Naive B cell (primary cell): ENCODE results near the gene DENND2C. TPM values are rescaled to one million over a fixed set of nuclear protein-coding genes. Genes with fewer than 3 reads are reported as not detected.
A peak's percentile ranks its signal among the peaks of the same experiment; 100 is the strongest.

Experiments
- ATAC-seq, 2 donors: fragments of 150-1000 bp; cut with Tn5 transposase; 2 replicates each; pipeline ENCODE4 v1.10.0; 2021; ENCODE audit warnings: low read depth in 2 of 2, mild to moderate bottlenecking in 2 of 2, moderate library complexity in 2 of 2
- DNase-seq: peaks from one replicate; pipeline ENCODE4 v3.0.0; 2022
- H3K27ac Mint-ChIP-seq, 6 donors: one replicate each; pipeline ENCODE4 v1.8.0; 2020 to 2022; ENCODE audit warnings: mild to moderate bottlenecking in 6 of 6, mixed read lengths in 6 of 6, moderate library complexity in 5 of 6, inconsistent platforms in 2 of 6
- H3K27me3 Mint-ChIP-seq, 3 donors: one replicate each; pipeline ENCODE4 v1.8.0; 2021 to 2022; ENCODE audit warnings: mixed read lengths in 3 of 3, mild to moderate bottlenecking in 1 of 3
- H3K36me3 Mint-ChIP-seq, 2 donors: one replicate each; pipeline ENCODE4 v1.8.0; 2020 to 2022; ENCODE audit warnings: mixed read lengths in 2 of 2, inconsistent platforms in 1 of 2, mild to moderate bottlenecking in 1 of 2
- H3K4me1 Mint-ChIP-seq, 3 donors: one replicate each; pipeline ENCODE4 v1.8.0; 2020 to 2022; ENCODE audit warnings: mixed read lengths in 3 of 3, inconsistent platforms in 1 of 3, mild to moderate bottlenecking in 1 of 3, moderate library complexity in 1 of 3
- H3K4me3 Mint-ChIP-seq, 8 donors: one replicate each; pipeline ENCODE4 v1.8.0; 2020 to 2022; ENCODE audit warnings: mild to moderate bottlenecking in 8 of 8, mixed read lengths in 8 of 8, moderate library complexity in 8 of 8, inconsistent platforms in 2 of 8
- H3K9me3 Mint-ChIP-seq, 7 donors: one replicate each; pipeline ENCODE4 v1.8.0; 2020 to 2022; ENCODE audit warnings: mixed read lengths in 7 of 7, mild to moderate bottlenecking in 5 of 7, inconsistent platforms in 2 of 7, moderate library complexity in 1 of 7
- polyA plus RNA-seq, 6 donors: library from polyadenylated mRNA; unstranded; fragments of 300-500 nt; fragmentation: Illumina TruSeq; gene quantifications; one replicate each; pipeline ENCODE4 v1.2.3, GENCODE V29; 2021; ENCODE audit warnings: low read depth in 6 of 6

Gene DENND2C
- polyA plus RNA-seq, 6 donors from 2014 or later, result 0.13 to 1.8 (median 0.57) TPM; not detected in 1

- ATAC-seq, result no peak
- Mint-ChIP-seq H3K27me3 (peaks cover 0 to 17% (median 9%) of the 10 kb centered on the region in 3 donors), H3K36me3 (no peaks in the 10 kb centered on the region), H3K4me1 (no peaks in the 10 kb centered on the region), H3K4me3 (no peak overlapping the region), H3K9me3 (no peaks in the 10 kb centered on the region), H3K27ac (no peak overlapping the region)
- no peak for DNase-seq
These were observed 30.3 kb upstream of the DENND2C start for GRCh38 chr1:114700036-114700600.

GRCh38 chr1:114696810-114697209, 27.0 kb upstream of the DENND2C start:
- Mint-ChIP-seq H3K27me3 (peaks cover 0 to 20% (median 9%) of the 10 kb centered on the region in 3 donors), H3K4me3 (no peak overlapping the region), H3K4me1 (no peaks in the 10 kb centered on the region), H3K36me3 (no peaks in the 10 kb centered on the region), H3K9me3 (no peaks in the 10 kb centered on the region), H3K27ac (peak overlapping the region in 1 of 6 donors; percentile 29)
- DNase-seq (no peak), ATAC-seq (no peak)

DNA sequence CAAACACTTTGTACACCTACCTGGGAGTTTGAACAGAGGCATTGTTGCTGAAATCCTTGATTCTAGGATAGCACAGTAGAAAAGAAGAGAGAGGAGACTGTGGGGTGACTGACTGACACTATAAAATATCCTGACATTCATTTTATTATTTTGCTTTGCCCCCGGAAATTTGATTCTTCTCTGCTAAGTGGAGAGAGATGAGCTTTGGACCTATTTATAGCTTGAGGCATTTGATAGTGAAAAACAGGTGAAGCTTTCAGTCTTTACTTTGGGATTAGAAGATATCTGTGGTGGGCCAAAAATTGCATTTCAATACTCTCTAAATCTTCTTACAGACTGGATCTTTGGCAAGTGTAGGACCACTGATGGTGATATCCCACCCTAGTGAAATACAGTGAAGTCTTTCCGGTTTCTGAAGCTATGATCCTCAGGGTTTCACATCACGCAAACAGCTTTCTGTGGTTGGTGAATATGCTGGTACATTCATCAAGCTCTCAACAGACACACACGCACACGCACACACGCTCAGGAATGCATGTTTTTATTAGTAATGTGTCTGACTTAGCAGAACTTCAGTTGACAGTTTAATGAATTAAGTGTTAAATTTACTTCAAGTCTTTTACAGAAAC, 25.7 kb upstream of the DENND2C start, which contains the start of gene AMPD1:
Gene AMPD1 (minus strand): TSS at position 117 of the 629 bp plus-strand sequence. CDS start 75 bp downstream, at position 42.
- no peaks in the 10 kb centered on the region for H3K4me1 Mint-ChIP-seq
- H3K9me3 Mint-ChIP-seq, result no peaks in the 10 kb centered on the region
- ATAC-seq (no peak), DNase-seq (no peak)
- H3K4me3 Mint-ChIP-seq, result no peak within 1 kb of the TSS
- no peak within 1 kb of the TSS for H3K27ac Mint-ChIP-seq
- peaks cover 3 to 25% (median 9%) of the 10 kb centered on the region in 3 donors for H3K27me3 Mint-ChIP-seq
- no peaks in the 10 kb centered on the region for H3K36me3 Mint-ChIP-seq

DNA sequence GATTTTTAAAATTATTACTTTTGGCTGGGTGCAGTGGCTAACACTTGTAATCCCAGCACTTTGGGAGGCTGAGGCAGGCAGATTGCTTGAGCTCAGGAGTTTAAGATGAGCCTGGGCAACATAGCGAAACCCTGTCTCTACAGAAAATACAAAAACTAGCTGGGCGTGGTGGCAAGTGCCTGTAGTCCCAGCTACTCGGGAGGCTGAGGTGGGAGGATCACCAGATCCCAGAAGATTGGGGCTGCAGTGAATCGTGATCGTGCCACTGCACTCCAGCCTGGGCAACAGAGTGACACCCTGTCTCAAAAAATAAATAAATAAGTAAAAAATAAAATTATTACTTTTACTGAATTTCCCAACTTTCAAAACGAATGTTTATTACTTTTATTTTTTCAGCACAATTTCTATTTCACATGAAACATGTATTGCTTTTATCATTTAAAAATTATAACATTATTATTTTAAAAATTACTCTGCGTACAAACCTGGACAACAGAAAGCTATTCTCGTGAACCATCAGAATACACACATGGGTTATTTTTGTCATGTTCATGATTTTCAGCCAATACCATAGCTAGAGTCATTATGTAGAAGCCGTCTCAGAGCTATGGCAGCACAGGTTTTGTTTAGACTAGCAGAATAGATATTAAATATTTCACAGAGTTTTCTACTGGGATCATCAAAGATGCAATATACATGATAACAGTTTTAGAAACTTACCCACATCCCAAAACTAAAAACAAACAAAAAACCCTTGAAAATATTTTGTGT, 24.9 kb upstream of the DENND2C start:
- ATAC-seq, result no peak
- H3K4me3 Mint-ChIP-seq, result no peak overlapping the region
- no peak overlapping the region for H3K27ac Mint-ChIP-seq
- H3K9me3 Mint-ChIP-seq, result no peaks in the 10 kb centered on the region
- no peaks in the 10 kb centered on the region for H3K36me3 Mint-ChIP-seq
- peaks cover 10 to 33% (median 11%) of the 10 kb centered on the region in 3 donors for H3K27me3 Mint-ChIP-seq
- no peak for DNase-seq
- no peaks in the 10 kb centered on the region for H3K4me1 Mint-ChIP-seq

DNA sequence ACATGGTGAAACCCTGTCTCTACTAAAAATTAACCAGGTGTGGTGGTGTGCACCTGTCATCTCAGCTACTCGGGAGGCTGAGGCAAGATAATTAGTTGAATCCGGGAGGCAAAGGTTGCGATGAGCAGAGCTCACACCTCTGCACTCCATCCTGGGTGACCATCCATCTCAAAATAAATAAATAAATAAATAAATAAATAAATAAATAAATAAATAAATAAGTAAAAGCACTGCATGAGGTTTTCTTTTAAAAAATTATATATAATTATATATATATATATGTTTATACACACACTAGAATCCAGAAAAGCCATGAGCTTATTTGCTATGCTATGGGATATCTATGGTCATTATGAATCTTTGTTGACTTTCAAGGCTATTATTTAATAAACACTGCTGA, 23.1 kb upstream of the DENND2C start:
- ATAC-seq (no peak), DNase-seq (no peak)
- H3K36me3 Mint-ChIP-seq, result no peaks in the 10 kb centered on the region
- no peak overlapping the region for H3K4me3 Mint-ChIP-seq
- peaks cover 27 to 42% (median 27%) of the 10 kb centered on the region in 3 donors for H3K27me3 Mint-ChIP-seq
- no peaks in the 10 kb centered on the region for H3K4me1 Mint-ChIP-seq
- no peaks in the 10 kb centered on the region for H3K9me3 Mint-ChIP-seq
- H3K27ac Mint-ChIP-seq, result no peak overlapping the region

DNA sequence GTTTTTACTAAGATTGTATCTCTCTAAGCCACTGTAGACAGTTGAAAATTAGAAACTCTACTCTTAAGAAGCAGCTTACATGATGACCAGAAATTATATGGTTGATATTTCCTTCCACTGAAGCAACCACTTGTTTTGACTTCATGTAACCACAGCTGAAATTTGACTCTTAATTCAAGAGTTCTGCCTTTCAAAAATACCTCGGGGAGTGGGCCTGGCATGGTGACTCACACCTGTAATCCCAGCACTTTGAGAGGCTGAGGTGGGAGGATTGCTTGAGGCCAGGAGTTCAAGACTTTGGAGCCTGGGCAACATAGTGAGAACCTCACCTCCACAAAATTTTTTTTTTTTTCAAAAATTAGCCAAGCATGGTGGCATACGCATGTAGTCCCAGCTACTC, 21.2 kb upstream of the DENND2C start:
- H3K9me3 Mint-ChIP-seq, result no peaks in the 10 kb centered on the region
- no peaks in the 10 kb centered on the region for H3K36me3 Mint-ChIP-seq
- peak overlapping the region in 1 of 6 donors; percentile 61 for H3K27ac Mint-ChIP-seq
- H3K27me3 Mint-ChIP-seq, result peaks cover 35 to 49% (median 43%) of the 10 kb centered on the region in 3 donors
- ATAC-seq (no peak), DNase-seq (no peak)
- H3K4me1 Mint-ChIP-seq, result no peaks in the 10 kb centered on the region
- no peak overlapping the region for H3K4me3 Mint-ChIP-seq

GRCh38 chr1:114690148-114690547, 20.3 kb upstream of the DENND2C start:
- H3K27ac Mint-ChIP-seq, result no peak overlapping the region
- ATAC-seq (no peak), DNase-seq (no peak)
- H3K36me3 Mint-ChIP-seq, result no peaks in the 10 kb centered on the region
- no peak overlapping the region for H3K4me3 Mint-ChIP-seq
- H3K9me3 Mint-ChIP-seq, result no peaks in the 10 kb centered on the region
- no peaks in the 10 kb centered on the region for H3K4me1 Mint-ChIP-seq
- H3K27me3 Mint-ChIP-seq, result peaks cover 42 to 52% (median 47%) of the 10 kb centered on the region in 3 donors

- peaks cover 47 to 60% (median 59%) of the 10 kb centered on the region in 3 donors for H3K27me3 Mint-ChIP-seq
- no peak for ATAC-seq
These were observed 18.7 kb upstream of the DENND2C start for GRCh38 chr1:114688526-114688925.

GRCh38 chr1:114685851-114686250, 16.0 kb upstream of the DENND2C start:
- Mint-ChIP-seq H3K27ac (no peak overlapping the region), H3K9me3 (no peaks in the 10 kb centered on the region), H3K4me3 (no peak overlapping the region), H3K27me3 (peaks cover 57 to 76% (median 59%) of the 10 kb centered on the region in 3 donors), H3K36me3 (no peaks in the 10 kb centered on the region), H3K4me1 (no peaks in the 10 kb centered on the region)
- ATAC-seq (no peak), DNase-seq (no peak)

More at GRCh38 chr1:114688526-114688925, 18.7 kb upstream of the DENND2C start:
- H3K27ac Mint-ChIP-seq, result no peak overlapping the region
- H3K36me3 Mint-ChIP-seq, result no peaks in the 10 kb centered on the region
- no peaks in the 10 kb centered on the region for H3K9me3 Mint-ChIP-seq
- no peaks in the 10 kb centered on the region for H3K4me1 Mint-ChIP-seq
- no peak for DNase-seq
- H3K4me3 Mint-ChIP-seq, result no peak overlapping the region

GRCh38 chr1:114677691-114678090, 7.8 kb upstream of the DENND2C start:
- H3K4me1 Mint-ChIP-seq, result no peaks in the 10 kb centered on the region
- no peaks in the 10 kb centered on the region for H3K36me3 Mint-ChIP-seq
- no peaks in the 10 kb centered on the region for H3K9me3 Mint-ChIP-seq
- H3K27me3 Mint-ChIP-seq, result peaks cover 31 to 47% (median 46%) of the 10 kb centered on the region in 3 donors
- ATAC-seq, result no peak
- no peak for DNase-seq
- no peak overlapping the region for H3K27ac Mint-ChIP-seq
- H3K4me3 Mint-ChIP-seq, result no peak overlapping the region

- H3K4me3 Mint-ChIP-seq, result no peak overlapping the region
- peaks cover 36 to 40% (median 40%) of the 10 kb centered on the region in 3 donors for H3K27me3 Mint-ChIP-seq
- ATAC-seq, result no peak
- H3K36me3 Mint-ChIP-seq, result no peaks in the 10 kb centered on the region
- H3K9me3 Mint-ChIP-seq, result no peaks in the 10 kb centered on the region
- no peak for DNase-seq
- no peak overlapping the region for H3K27ac Mint-ChIP-seq
- H3K4me1 Mint-ChIP-seq, result no peaks in the 10 kb centered on the region
These were observed 6.3 kb upstream of the DENND2C start for GRCh38 chr1:114676115-114676514.

- H3K4me1 Mint-ChIP-seq, result peaks cover 0 to 10% (median 9%) of the 10 kb centered on the region in 3 donors
- no peak overlapping the region for H3K4me3 Mint-ChIP-seq
- DNase-seq (no peak), ATAC-seq (no peak)
- H3K27ac Mint-ChIP-seq, result no peak overlapping the region
- peaks cover 0 to 2% of the 10 kb centered on the region in 2 donors for H3K36me3 Mint-ChIP-seq
- no peaks in the 10 kb centered on the region for H3K9me3 Mint-ChIP-seq
- H3K27me3 Mint-ChIP-seq, result peaks cover 25 to 46% (median 35%) of the 10 kb centered on the region in 3 donors
These were observed 2.1 kb upstream of the DENND2C start for GRCh38 chr1:114671939-114672275.

GRCh38 chr1:114671011-114671938, 1.4 kb upstream of the DENND2C start:
- DNase-seq (no peak), ATAC-seq (no peak)
- Mint-ChIP-seq H3K27me3 (peaks cover 21 to 46% (median 35%) of the 10 kb centered on the region in 3 donors), H3K4me3 (peak overlapping the region in 4 of 8 donors; percentile 29 to 96 (median 68)), H3K27ac (peak overlapping the region in 1 of 6 donors; percentile 8), H3K36me3 (peaks cover 0 to 4% of the 10 kb centered on the region in 2 donors), H3K4me1 (peaks cover 0 to 10% (median 9%) of the 10 kb centered on the region in 3 donors), H3K9me3 (no peaks in the 10 kb centered on the region)
